ENCODE data around the gene CADM4.
"Not testable (repeated sequence)": the region's sequence is repeated elsewhere in the genome, so short reads cannot be mapped to it uniquely, and the experiment has no call there.

CADM4 gene

GRCh38 chr19:43609872-43610271 lies 29.8 kb downstream of the CADM4 start:
- in situ Hi-C loops (cut with MboI; ENCODE audit: low sequenced_read_pairs): no loop called here

- in situ Hi-C loops (cut with MboI; ENCODE audit: low sequenced_read_pairs): no loop called here
Measured at GRCh38 chr19:43607238-43608205, 32.1 kb downstream of the CADM4 start.

GRCh38 chr19:43606569-43607229 lies 33.0 kb downstream of the CADM4 start:
- in situ Hi-C loops (cut with MboI; ENCODE audit: low sequenced_read_pairs): no loop called here

- in situ Hi-C loops (cut with MboI; ENCODE audit: low sequenced_read_pairs): no loop called here
Measured at GRCh38 chr19:43605875-43606568, 33.6 kb downstream of the CADM4 start.

- in situ Hi-C loops (cut with MboI; ENCODE audit: low sequenced_read_pairs): not testable (repeated sequence)
Measured at GRCh38 chr19:43600326-43600725, 39.3 kb downstream of the CADM4 start.

GRCh38 chr19:43599635-43600295 lies 39.9 kb downstream of the CADM4 start:
- in situ Hi-C loops (cut with MboI; ENCODE audit: low sequenced_read_pairs): no loop called here

GRCh38 chr19:43598445-43599240 lies 41.0 kb downstream of the CADM4 start:
- in situ Hi-C loops (cut with MboI; ENCODE audit: low sequenced_read_pairs): no loop called here

- in situ Hi-C loops (cut with MboI; ENCODE audit: low sequenced_read_pairs): no loop called here
Measured at GRCh38 chr19:43597876-43598275, 41.8 kb downstream of the CADM4 start.

- in situ Hi-C loops (cut with MboI; ENCODE audit: low sequenced_read_pairs): no loop called here
Measured at GRCh38 chr19:43596842-43597461, 42.7 kb downstream of the CADM4 start.

- in situ Hi-C loops (cut with MboI; ENCODE audit: low sequenced_read_pairs): no loop called here
Measured at GRCh38 chr19:43595999-43596841, 43.4 kb downstream of the CADM4 start, which contains the start of the genes IRGQ and ZNF576. Gene IRGQ, minus strand, starts transcription at chr19:43596134. Its CDS starts 796 bp downstream, at chr19:43595338. Gene ZNF576, plus strand, starts transcription at chr19:43596595. Its CDS starts 514 bp downstream, at chr19:43597109.

- in situ Hi-C loops (cut with MboI; ENCODE audit: low sequenced_read_pairs): no loop called here
Measured at GRCh38 chr19:43595605-43595998, 44.0 kb downstream of the CADM4 start.

GRCh38 chr19:43594710-43595604 lies 44.7 kb downstream of the CADM4 start:
- in situ Hi-C loops (cut with MboI; ENCODE audit: low sequenced_read_pairs): no loop called here

- in situ Hi-C loops (cut with MboI; ENCODE audit: low sequenced_read_pairs): no loop called here
Measured at GRCh38 chr19:43594081-43594697, 45.5 kb downstream of the CADM4 start.

- in situ Hi-C loops (cut with MboI; ENCODE audit: low sequenced_read_pairs): no loop called here
Measured at GRCh38 chr19:43592800-43593350, 46.8 kb downstream of the CADM4 start.

- in situ Hi-C loops (cut with MboI; ENCODE audit: low sequenced_read_pairs): no loop called here
Measured at GRCh38 chr19:43591904-43592772, 47.5 kb downstream of the CADM4 start.

- in situ Hi-C loops (cut with MboI; ENCODE audit: low sequenced_read_pairs): no loop called here
Measured at GRCh38 chr19:43589678-43590077, 50.0 kb downstream of the CADM4 start.

Data from HL-60/S4 (cell line).